Dendritic cell treated with granulocyte-macrophage colony-stimulating factor and Interleukin-4, amounts not matched to agents 40 ng/mL and 50 ng/mL, for 4 days (primary cell): ENCODE data around the gene GLO1.

ENCODE experiments used
- H3K27ac Mint-ChIP-seq: one replicate; pipeline ENCODE4 v1.8.0; 2022; ENCODE audit warnings: mild to moderate bottlenecking, mixed read lengths
- H3K27me3 Mint-ChIP-seq: one replicate; pipeline ENCODE4 v1.8.0; 2022; ENCODE audit warnings: mild to moderate bottlenecking, mixed read lengths
- H3K36me3 Mint-ChIP-seq: one replicate; pipeline ENCODE4 v1.8.0; 2022; ENCODE audit warnings: low read depth, mixed read lengths
- H3K4me1 Mint-ChIP-seq: one replicate; pipeline ENCODE4 v1.8.0; 2022; ENCODE audit warnings: low read depth, mixed read lengths
- H3K4me3 Mint-ChIP-seq: one replicate; pipeline ENCODE4 v1.8.0; 2022; ENCODE audit warnings: mild to moderate bottlenecking, moderate library complexity, mixed read lengths
- H3K9me3 Mint-ChIP-seq: one replicate; pipeline ENCODE4 v1.8.0; 2022; ENCODE audit warnings: mixed read lengths
- intact Hi-C: fragments of 100-400 bp; cut with micrococcal nuclease; formaldehyde crosslinking; loops from one replicate; pipeline ENCODE4 v1.15.0; 2022

GLO1 gene

DNA sequence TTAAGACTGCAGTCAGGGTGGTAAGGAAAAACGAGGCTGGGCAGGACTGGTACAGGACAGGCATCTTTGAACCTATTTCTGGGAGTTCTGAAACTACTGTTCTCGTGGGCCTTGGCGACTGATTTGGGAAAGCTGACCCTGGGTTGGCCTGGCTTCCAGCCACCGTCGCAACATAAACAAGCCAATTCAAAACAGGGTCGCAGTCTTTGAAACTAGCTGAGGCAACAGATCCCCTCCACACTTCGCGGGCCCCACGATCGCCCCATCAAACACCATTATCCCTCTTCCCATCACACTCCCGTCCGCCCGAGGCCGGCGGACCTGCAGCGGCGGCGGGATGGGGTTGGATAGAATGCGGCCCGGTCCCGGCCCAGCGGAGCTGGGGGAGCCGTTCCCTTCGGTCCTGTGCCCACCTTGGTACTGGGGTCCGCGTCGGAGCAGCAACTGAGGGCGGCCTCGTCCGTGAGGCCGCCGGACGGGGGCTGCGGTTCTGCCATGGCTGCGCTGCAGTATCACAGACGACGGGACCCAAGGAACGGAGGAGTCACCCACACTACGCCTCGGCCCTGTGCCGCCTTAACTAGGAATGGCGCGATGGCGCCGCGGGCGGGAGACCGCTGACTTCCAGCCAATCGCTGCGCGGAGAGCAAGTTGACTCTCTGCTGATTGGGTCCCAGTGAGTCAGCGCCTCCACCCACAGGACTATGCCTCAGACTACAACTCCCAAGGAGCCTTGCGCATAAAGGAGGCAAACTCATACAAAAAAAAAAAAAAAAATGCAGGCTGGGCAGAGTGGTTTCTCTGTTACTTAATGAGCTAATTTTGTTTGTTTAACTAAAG, at the start of gene GLO1:
GLO1 (minus strand) TSS at position 588 of the 840 bp plus-strand sequence; CDS start at position 497, 91 bp downstream.
- Mint-ChIP-seq H3K27ac (peak within 1 kb of the TSS; percentile 92), H3K4me3 (peak within 1 kb of the TSS; percentile 92), H3K9me3 (peaks cover 20% of the 10 kb centered on the region), H3K4me1 (peaks cover 22% of the 10 kb centered on the region), H3K36me3 (peaks cover 29% of the 10 kb centered on the region), H3K27me3 (peaks cover 10% of the 10 kb centered on the region)
- intact Hi-C loops = loop anchor here (10.0 kb wide), 1 partner anchor 58 kb away; no protein-coding TSS in a partner anchor

DNA sequence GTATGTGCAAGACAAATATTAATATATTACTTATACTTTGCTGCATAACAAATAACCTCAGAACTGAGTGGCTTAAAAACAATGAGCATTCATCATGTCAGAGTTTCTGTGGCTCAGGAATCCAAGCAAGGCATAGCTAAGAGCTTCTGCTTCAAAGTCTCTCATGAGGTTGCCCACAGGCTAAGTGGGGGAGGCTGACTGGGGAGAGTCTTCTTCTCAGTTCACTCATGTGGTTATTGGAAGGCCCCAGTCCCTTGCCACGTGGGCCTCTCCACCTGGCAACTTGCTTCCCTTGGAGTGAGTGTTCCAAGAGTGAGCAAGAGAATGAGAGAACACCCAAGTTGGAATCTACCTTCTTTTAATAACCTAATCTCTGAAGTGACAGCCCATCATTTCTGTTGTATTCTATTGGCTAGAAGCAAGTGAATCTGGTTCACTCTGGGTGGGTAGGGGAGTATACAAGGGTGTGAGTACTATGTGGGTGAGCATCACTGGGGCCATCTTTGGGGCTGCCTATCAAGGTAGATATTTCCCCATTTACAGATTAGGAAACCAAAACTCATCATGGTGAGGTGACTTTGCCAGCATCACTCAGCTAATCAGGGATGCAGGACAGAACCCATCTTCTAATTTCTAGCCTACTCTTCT, 48.1 kb upstream of the GLO1 start:
- Mint-ChIP-seq H3K9me3 (no peaks in the 10 kb centered on the region), H3K27ac (no peak overlapping the region), H3K4me1 (no peaks in the 10 kb centered on the region), H3K36me3 (no peaks in the 10 kb centered on the region), H3K4me3 (no peak overlapping the region), H3K27me3 (peaks cover 2% of the 10 kb centered on the region)
- intact Hi-C loops = no loop called here

DNA sequence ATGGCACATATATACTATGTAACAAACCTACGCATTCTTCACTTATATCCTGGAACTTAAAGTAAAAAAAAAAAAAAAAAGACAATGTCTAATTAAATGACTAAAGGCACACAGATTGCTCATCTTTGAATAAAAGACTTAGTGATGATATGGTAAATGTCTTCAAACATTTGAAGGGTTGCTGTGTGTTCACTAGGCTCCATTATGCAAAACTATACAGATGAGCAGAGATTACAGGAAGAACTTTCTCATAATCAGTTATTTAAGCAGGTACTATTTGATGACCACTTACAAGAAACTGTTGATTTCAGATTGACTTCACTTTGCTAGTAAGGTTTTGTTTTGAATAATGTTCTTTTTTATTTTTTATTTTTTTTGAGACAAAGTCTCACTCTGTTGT, 46.5 kb upstream of the GLO1 start:
- intact Hi-C loops = no loop called here
- H3K36me3 Mint-ChIP-seq = no peaks in the 10 kb centered on the region
- no peak overlapping the region for H3K27ac Mint-ChIP-seq
- no peaks in the 10 kb centered on the region for H3K4me1 Mint-ChIP-seq
- no peak overlapping the region for H3K4me3 Mint-ChIP-seq
- no peaks in the 10 kb centered on the region for H3K9me3 Mint-ChIP-seq
- peaks cover 9% of the 10 kb centered on the region for H3K27me3 Mint-ChIP-seq

DNA sequence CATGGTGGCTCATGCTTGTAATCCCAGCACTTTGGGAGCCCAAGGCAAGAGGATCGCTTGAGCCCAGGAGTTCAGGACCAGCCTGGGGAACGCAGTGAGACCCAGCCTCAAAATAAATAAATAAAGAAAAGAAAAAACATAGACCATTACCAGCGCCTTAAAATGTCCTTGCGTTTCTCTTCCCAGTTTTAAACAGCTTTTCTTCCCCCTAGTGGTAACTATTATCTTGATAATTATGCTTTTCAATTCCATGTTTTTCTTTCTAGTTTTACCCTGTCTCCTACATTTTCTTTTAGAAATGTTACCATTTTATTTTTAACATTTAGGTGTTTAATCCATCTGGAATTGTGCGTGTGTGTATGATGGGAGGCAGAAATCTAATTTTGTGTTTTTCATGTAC, 36.6 kb upstream of the GLO1 start:
- H3K4me1 Mint-ChIP-seq = no peaks in the 10 kb centered on the region
- H3K4me3 Mint-ChIP-seq = no peak overlapping the region
- H3K27me3 Mint-ChIP-seq = peaks cover 19% of the 10 kb centered on the region
- peaks cover 9% of the 10 kb centered on the region for H3K9me3 Mint-ChIP-seq
- intact Hi-C loops = no loop called here
- H3K36me3 Mint-ChIP-seq = no peaks in the 10 kb centered on the region
- no peak overlapping the region for H3K27ac Mint-ChIP-seq

DNA sequence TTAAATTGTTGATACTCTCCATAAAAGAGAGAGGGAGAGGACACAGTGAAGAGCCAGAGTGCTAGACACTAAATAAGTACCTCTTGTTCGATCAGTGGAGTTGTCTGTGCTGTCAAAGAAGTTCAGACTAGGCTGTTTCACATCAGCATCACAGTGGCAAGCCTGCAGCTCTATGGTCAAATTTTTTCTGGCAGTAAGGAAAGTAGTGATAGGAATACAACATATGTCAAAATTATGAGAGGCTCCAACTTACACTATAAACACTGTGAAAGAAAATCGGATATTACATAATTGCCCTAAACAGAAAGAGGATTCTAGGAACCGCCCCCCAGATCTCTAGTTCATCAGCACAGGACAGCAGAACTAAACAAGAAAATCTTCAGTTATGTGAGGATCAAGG, 35.3 kb upstream of the GLO1 start:
- Mint-ChIP-seq H3K4me1 (no peaks in the 10 kb centered on the region), H3K36me3 (no peaks in the 10 kb centered on the region), H3K4me3 (no peak overlapping the region), H3K27ac (no peak overlapping the region), H3K27me3 (peaks cover 17% of the 10 kb centered on the region), H3K9me3 (peaks cover 9% of the 10 kb centered on the region)
- intact Hi-C loops = no loop called here

DNA sequence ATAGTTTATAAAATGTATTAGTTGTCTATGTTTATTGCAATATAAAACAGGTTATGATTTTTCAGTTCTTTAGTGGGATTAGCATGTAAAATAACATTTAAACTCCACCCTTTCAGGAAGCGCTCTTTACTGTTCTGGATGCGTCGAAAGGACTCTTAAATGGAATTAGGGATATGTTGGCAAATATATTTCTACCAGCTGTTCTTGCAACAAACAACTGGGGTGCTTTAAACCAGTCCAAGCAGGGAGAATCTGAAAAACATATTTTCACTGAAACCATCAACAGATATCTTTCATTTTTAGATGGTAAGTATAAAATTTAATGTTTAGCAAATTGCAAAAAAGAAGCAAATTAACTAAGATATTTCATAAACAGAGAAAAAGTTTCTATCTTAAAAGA, 34.0 kb upstream of the GLO1 start:
- Mint-ChIP-seq H3K9me3 (peaks cover 9% of the 10 kb centered on the region), H3K4me1 (no peaks in the 10 kb centered on the region), H3K27ac (no peak overlapping the region), H3K4me3 (no peak overlapping the region), H3K27me3 (peaks cover 15% of the 10 kb centered on the region), H3K36me3 (no peaks in the 10 kb centered on the region)
- intact Hi-C loops = no loop called here

DNA sequence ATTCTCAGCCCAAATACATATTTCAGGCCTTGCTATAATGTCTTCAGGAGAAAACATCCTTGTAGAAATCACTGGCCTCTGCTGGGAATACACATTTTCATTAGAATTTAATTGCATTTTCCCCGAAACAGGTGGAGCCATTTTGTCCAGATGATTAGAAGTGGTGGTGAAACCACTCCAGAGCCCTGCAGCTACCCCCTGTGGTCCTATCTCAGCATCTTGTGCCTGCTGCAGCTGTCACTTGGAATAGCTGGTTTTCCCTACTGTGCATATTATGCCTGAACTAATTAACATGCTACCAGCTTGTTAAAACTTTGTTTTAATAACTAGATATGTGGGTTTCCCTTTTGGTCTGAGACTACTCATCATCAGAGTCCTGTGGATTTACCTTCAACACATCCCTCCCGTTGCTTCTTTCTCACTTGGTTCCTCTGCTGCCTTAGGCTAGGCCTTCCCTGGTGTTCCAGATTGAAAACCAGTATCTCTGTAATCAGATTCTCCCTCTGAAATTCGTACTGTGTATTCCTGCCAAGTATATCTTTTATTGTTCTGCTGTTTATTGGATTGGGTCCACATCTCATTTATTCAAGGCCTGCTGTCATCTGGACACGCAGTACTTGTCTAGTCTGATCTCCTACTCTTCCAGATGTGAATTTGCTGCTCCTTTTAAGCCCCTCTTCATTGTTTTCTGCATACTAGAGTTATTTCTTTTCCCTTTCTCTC, 27.4 kb upstream of the GLO1 start:
- Mint-ChIP-seq H3K27me3 (no peaks in the 10 kb centered on the region), H3K9me3 (peaks cover 4% of the 10 kb centered on the region), H3K4me3 (no peak overlapping the region), H3K4me1 (no peaks in the 10 kb centered on the region), H3K27ac (no peak overlapping the region), H3K36me3 (no peaks in the 10 kb centered on the region)
- intact Hi-C loops = no loop called here

DNA sequence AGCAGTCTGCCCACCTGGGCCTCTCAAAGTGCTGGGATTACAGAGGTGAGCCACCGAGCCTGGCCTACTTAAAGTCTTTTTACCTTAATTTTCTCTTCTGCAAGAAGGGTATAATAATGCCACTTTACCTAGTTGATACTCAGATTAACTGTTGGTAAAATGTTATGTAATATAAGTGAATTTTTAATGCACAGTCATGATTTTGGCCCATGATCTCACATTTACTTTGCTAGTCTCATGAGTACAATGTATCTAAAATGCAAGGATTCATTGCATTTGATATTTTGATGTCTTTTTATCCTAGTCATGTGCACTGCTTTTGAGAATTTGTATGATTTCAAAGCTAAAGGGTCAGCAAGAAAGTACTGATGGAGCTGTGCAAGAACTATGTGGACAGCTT, 25.3 kb upstream of the GLO1 start:
- H3K4me3 Mint-ChIP-seq = no peak overlapping the region
- intact Hi-C loops = no loop called here
- H3K4me1 Mint-ChIP-seq = no peaks in the 10 kb centered on the region
- no peak overlapping the region for H3K27ac Mint-ChIP-seq
- H3K9me3 Mint-ChIP-seq = no peaks in the 10 kb centered on the region
- peaks cover 3% of the 10 kb centered on the region for H3K27me3 Mint-ChIP-seq
- H3K36me3 Mint-ChIP-seq = no peaks in the 10 kb centered on the region

DNA sequence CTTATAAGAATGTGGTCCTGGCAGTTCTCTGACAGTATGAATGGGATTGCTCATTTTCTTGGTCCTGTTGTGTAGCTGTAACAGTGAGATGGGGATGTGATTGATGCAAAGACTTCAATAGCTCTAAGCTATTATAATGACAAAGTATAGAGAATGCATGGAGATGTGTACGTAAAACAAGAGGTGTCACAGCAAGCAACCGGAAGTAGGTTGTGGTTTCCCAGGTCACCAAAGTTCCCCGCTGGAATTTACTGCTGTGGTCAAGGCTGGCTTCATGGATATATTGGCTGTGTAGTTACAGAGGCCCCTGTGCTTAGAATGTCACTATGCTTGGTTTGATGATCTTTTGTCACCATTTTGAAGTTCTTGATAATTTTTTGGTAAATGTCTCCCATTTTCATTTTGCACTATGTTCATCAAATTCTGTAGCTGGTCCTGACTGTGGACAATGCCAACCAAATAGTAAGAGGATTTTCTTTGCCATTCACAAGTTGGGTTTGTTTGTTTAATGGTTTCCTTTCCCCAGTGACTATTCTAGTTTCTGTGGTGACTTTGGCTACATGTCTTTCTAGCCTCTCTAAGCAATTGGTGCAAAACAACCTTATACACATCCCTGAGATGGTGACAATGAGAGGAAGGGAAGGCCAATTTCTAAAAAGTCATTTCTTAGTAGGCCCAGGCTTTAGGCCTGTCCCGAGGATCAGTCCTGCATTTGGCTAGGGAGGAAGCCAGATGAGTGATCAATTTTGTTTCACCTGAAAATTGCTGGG, 22.7 kb upstream of the GLO1 start:
- Mint-ChIP-seq H3K36me3 (no peaks in the 10 kb centered on the region), H3K4me3 (no peak overlapping the region), H3K4me1 (no peaks in the 10 kb centered on the region), H3K9me3 (no peaks in the 10 kb centered on the region), H3K27ac (no peak overlapping the region), H3K27me3 (peaks cover 7% of the 10 kb centered on the region)
- intact Hi-C loops = no loop called here

DNA sequence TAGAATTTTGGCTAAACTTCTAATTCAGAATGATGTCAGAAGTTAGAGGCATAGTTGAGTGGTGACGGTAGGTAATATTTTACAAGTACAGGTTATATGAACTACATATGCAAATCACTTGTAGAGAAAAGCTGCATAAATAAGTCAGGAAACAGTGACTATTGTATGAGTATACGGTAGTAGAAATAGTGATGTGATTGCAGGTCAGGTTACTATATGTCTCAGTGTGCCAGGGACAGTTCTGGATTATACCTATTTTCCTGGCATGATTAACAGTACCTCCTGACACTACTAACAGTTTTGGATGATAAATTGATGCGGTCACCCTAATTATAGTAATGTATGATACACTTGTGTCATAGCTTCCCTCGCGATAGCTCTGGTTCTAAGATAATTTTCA, 21.4 kb upstream of the GLO1 start:
- H3K4me1 Mint-ChIP-seq = no peaks in the 10 kb centered on the region
- no peaks in the 10 kb centered on the region for H3K36me3 Mint-ChIP-seq
- H3K27ac Mint-ChIP-seq = no peak overlapping the region
- no peaks in the 10 kb centered on the region for H3K9me3 Mint-ChIP-seq
- intact Hi-C loops = no loop called here
- H3K27me3 Mint-ChIP-seq = peaks cover 13% of the 10 kb centered on the region
- no peak overlapping the region for H3K4me3 Mint-ChIP-seq

DNA sequence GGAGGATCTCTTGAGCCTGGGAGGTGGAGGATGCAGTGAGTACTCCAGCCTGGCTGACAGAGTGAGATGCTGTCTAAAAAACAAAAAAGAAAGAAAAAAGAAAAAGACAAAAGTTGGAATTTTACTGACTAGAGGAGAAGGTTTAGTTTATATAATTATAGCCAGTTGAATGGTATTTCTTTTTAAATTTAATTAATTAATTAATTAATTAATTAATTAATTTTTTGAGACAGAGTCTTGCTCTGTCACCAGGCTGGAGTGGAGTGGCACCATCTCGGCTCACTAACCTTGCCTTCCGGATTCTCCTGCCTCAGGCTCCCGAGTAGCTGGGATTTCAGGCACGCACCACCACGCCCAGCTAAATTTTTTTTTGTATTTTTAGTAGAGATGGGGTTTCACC, 20.8 kb upstream of the GLO1 start:
- intact Hi-C loops = no loop called here
- H3K27me3 Mint-ChIP-seq = peaks cover 15% of the 10 kb centered on the region
- no peak overlapping the region for H3K4me3 Mint-ChIP-seq
- H3K27ac Mint-ChIP-seq = no peak overlapping the region
- H3K4me1 Mint-ChIP-seq = no peaks in the 10 kb centered on the region
- H3K9me3 Mint-ChIP-seq = no peaks in the 10 kb centered on the region
- H3K36me3 Mint-ChIP-seq = no peaks in the 10 kb centered on the region

DNA sequence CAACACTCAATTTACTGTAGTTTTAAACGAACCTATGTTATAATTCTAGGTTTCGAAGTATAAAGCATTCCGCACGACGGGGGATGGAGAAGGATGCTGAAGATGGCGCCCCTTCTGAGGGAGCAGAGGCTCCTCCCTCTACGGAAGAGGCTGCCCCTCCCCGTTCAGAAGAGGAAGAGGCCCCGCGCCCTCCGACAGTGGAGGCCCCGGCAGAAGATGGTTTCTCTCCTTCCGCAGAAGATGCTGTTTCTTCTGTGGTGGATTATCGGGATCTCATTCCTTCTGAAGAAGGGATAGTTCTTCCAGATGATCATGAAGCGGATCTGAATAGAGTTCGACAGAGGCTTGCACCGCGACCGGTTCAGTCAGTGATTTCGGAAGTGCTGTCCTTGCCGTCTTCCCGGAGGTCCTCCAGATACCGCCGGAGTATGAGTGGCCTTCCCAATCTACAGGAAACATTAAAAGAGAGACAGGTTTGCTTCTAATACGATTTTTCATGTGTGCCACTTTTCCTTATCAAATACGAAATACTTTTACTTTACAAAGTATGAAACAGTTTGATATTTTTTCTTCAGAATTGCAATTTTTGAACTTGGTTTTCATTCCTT, 19.9 kb upstream of the GLO1 start:
- no peaks in the 10 kb centered on the region for H3K36me3 Mint-ChIP-seq
- H3K27me3 Mint-ChIP-seq = peaks cover 18% of the 10 kb centered on the region
- H3K9me3 Mint-ChIP-seq = no peaks in the 10 kb centered on the region
- no peak overlapping the region for H3K27ac Mint-ChIP-seq
- H3K4me3 Mint-ChIP-seq = no peak overlapping the region
- H3K4me1 Mint-ChIP-seq = no peaks in the 10 kb centered on the region
- intact Hi-C loops = no loop called here

DNA sequence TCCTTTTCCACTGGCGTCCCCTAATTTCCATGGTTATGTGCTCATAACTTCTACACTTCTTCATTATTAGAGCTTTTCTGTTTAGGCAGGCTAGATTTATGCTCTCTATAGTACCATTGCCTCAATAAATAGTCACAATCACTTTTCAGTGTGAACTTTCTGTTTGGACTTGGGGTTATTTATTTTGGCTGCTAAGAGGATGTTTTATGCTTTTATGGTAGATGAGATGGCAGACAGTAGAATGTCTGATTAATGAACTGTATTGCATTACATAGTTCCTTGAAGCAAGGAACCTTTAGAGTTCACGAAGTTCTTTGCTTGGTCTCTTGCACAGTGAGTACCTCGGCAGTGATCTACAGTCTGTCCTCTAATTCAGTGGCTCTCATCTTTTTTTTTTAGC, 19.1 kb upstream of the GLO1 start:
- Mint-ChIP-seq H3K36me3 (no peaks in the 10 kb centered on the region), H3K4me3 (no peak overlapping the region), H3K9me3 (no peaks in the 10 kb centered on the region), H3K4me1 (no peaks in the 10 kb centered on the region), H3K27ac (no peak overlapping the region), H3K27me3 (peaks cover 21% of the 10 kb centered on the region)
- intact Hi-C loops = no loop called here
